Subcutaneous adipose tissue (tissue), 4 donors: Measurements from ENCODE around the gene ADIRF. TPM values are rescaled to one million over a fixed set of nuclear protein-coding genes. Genes with fewer than 3 reads are reported as not detected.

ENCODE experiments used
- total RNA-seq, 4 donors: library from RNA; depleted of rRNA; stranded (reverse); fragments of >200 nt; gene quantifications; one replicate each; pipeline ENCODE4 v1.1.0, GENCODE V29; 2016
- TF ChIP-seq, protein P1 (sequence below): fragments of 450-650 bp; IDR thresholded peaks from one replicate; pipeline ENCODE4 v1.5.1; 2016; ENCODE audit warnings: low read depth, mild to moderate bottlenecking, control low read depth, antibody characterized with exemption, moderate library complexity

Gene ADIRF
- total RNA-seq, 4 donors from 2014 or later, result 826 to 2,196 (median 1,516) TPM

- TF ChIP-seq, protein P1, sequence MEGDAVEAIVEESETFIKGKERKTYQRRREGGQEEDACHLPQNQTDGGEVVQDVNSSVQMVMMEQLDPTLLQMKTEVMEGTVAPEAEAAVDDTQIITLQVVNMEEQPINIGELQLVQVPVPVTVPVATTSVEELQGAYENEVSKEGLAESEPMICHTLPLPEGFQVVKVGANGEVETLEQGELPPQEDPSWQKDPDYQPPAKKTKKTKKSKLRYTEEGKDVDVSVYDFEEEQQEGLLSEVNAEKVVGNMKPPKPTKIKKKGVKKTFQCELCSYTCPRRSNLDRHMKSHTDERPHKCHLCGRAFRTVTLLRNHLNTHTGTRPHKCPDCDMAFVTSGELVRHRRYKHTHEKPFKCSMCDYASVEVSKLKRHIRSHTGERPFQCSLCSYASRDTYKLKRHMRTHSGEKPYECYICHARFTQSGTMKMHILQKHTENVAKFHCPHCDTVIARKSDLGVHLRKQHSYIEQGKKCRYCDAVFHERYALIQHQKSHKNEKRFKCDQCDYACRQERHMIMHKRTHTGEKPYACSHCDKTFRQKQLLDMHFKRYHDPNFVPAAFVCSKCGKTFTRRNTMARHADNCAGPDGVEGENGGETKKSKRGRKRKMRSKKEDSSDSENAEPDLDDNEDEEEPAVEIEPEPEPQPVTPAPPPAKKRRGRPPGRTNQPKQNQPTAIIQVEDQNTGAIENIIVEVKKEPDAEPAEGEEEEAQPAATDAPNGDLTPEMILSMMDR, result no peak
Measured at GRCh38 chr10:86956848-86957448, 11.3 kb upstream of the ADIRF start.

GRCh38 chr10:86957471-86958115, 10.7 kb upstream of the ADIRF start, which contains the start of gene MMRN2:
Gene MMRN2, minus strand, starts transcription at chr10:86957615. Its CDS starts 74 bp downstream, at chr10:86957541.
- TF ChIP-seq, protein P1, result no peak

- TF ChIP-seq, protein P1, result no peak
Measured at GRCh38 chr10:86958116-86958900, 10.0 kb upstream of the ADIRF start, which contains the start of gene SNCG. Gene SNCG, plus strand, starts transcription at chr10:86958599. Its CDS starts 99 bp downstream, at chr10:86958698.

DNA sequence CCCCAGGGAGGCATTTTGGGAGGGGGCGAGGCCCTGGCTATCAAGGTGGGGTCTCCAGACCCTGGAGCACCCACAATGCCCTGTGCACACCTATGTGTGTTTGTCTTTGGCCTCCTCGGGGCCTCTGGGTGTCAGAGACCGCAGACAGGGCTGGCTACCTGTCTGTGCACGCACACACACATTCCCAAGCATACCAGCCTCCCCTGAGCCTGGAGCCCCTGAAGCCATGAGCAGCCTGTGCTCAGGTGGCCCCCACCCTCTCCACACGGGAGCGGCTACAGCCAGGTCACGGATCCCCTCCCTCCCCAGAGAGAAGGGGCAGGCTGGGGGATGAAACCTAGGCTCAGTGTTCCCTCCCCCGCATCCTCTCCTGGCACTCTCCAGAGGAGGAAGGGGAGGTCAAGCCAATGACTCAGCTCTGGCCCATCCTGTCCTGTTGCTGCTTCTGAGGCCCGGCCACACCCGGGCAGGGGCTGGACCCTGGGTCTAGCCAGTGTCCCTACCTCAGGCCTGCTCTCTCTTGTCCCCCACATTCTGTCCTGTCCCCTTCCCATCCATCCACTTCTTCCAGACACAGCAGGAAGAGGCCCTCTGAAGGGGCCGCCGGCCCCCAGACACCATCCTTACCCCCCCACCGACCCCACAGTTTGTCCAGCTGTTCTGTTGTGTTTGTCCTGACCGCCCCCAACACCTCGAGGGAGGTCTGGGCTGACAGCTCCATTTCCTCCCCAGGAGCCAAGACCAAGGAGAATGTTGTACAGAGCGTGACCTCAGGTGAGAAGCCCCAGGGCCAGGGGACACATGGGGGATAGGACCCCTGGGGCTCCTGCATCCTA, 9.2 kb upstream of the ADIRF start:
- TF ChIP-seq, protein P1, result no peak

DNA sequence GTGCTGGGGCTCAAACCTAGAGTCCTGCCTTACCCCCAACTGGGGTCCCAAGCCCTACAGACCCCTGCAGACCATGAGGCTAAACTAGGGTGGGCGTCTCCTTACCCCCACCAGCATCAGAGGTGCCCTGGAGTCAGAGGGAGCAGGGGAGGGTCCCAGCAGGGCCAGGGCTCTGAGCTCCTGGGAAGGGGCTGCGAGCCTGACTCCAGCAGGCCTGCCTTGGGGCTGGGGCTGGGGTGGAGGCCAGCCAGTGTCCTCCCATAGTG, 8.6 kb upstream of the ADIRF start:
- TF ChIP-seq, protein P1, result no peak

- TF ChIP-seq, protein P1, result no peak
Measured at GRCh38 chr10:86960003-86960862, 8.0 kb upstream of the ADIRF start.
